Panc1 (cell line): Measurements from ENCODE around the gene CLIP3.

Experiments used
- POLR2AphosphoS5 ChIP-seq: IDR thresholded peaks from 2 replicates; pipeline ENCODE4 v1.6.1; 2012; ENCODE audit warnings: mild to moderate bottlenecking, low read depth, low read length, moderate library complexity
- TCF7L2 ChIP-seq: IDR thresholded peaks from 2 replicates; pipeline ENCODE4 v1.6.1; 2011; ENCODE audit warnings: mild to moderate bottlenecking, low read depth, low read length, inconsistent platforms
- TF ChIP-seq, protein P1 (sequence below): fragments of 450-650 bp; IDR thresholded peaks from 2 replicates; pipeline ENCODE4 v1.5.1; 2017; ENCODE audit warnings: mild to moderate bottlenecking
- TF ChIP-seq, protein P2 (sequence below), 2 experiments: IDR thresholded peaks; 2 replicates each; pipeline ENCODE4 v1.6.1; 2011 to 2012; ENCODE audit warnings: low read depth in 2 of 2, control low read depth in 1 of 2, low read length in 1 of 2, mild to moderate bottlenecking in 1 of 2, moderate library complexity in 1 of 2; ENCODE audit not compliant: insufficient read depth in 1 of 2

GRCh38 chr19:36060430-36060829 is 27.8 kb upstream of the CLIP3 start:
- TF ChIP-seq, protein P1, sequence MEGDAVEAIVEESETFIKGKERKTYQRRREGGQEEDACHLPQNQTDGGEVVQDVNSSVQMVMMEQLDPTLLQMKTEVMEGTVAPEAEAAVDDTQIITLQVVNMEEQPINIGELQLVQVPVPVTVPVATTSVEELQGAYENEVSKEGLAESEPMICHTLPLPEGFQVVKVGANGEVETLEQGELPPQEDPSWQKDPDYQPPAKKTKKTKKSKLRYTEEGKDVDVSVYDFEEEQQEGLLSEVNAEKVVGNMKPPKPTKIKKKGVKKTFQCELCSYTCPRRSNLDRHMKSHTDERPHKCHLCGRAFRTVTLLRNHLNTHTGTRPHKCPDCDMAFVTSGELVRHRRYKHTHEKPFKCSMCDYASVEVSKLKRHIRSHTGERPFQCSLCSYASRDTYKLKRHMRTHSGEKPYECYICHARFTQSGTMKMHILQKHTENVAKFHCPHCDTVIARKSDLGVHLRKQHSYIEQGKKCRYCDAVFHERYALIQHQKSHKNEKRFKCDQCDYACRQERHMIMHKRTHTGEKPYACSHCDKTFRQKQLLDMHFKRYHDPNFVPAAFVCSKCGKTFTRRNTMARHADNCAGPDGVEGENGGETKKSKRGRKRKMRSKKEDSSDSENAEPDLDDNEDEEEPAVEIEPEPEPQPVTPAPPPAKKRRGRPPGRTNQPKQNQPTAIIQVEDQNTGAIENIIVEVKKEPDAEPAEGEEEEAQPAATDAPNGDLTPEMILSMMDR: no peak
- TF ChIP-seq, protein P2, sequence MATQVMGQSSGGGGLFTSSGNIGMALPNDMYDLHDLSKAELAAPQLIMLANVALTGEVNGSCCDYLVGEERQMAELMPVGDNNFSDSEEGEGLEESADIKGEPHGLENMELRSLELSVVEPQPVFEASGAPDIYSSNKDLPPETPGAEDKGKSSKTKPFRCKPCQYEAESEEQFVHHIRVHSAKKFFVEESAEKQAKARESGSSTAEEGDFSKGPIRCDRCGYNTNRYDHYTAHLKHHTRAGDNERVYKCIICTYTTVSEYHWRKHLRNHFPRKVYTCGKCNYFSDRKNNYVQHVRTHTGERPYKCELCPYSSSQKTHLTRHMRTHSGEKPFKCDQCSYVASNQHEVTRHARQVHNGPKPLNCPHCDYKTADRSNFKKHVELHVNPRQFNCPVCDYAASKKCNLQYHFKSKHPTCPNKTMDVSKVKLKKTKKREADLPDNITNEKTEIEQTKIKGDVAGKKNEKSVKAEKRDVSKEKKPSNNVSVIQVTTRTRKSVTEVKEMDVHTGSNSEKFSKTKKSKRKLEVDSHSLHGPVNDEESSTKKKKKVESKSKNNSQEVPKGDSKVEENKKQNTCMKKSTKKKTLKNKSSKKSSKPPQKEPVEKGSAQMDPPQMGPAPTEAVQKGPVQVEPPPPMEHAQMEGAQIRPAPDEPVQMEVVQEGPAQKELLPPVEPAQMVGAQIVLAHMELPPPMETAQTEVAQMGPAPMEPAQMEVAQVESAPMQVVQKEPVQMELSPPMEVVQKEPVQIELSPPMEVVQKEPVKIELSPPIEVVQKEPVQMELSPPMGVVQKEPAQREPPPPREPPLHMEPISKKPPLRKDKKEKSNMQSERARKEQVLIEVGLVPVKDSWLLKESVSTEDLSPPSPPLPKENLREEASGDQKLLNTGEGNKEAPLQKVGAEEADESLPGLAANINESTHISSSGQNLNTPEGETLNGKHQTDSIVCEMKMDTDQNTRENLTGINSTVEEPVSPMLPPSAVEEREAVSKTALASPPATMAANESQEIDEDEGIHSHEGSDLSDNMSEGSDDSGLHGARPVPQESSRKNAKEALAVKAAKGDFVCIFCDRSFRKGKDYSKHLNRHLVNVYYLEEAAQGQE (IDR thresholded peaks at IDR 0.05; ENCODE audit: insufficient read depth in 1 of 2, low read depth in 2 of 2, low read length in 1 of 2): no peak
- TF ChIP-seq POLR2AphosphoS5 (no peak), TCF7L2 (no peak)
